ENCODE measurements around the gene KIF1B.

GRCh38 chr1:10232163-10232562 is 21.8 kb downstream of the KIF1B start:
- TF ChIP-seq CTCF (IDR thresholded peaks at IDR 0.05; ENCODE audit: low read length) (no peak), EZH2 (IDR thresholded peaks at IDR 0.05; ENCODE audit: borderline replicate concordance, low read length) (no peak)

All from OCI-LY1 (cell line).